ENCODE measurements around the gene BIN1.

The BIN1 gene

DNA sequence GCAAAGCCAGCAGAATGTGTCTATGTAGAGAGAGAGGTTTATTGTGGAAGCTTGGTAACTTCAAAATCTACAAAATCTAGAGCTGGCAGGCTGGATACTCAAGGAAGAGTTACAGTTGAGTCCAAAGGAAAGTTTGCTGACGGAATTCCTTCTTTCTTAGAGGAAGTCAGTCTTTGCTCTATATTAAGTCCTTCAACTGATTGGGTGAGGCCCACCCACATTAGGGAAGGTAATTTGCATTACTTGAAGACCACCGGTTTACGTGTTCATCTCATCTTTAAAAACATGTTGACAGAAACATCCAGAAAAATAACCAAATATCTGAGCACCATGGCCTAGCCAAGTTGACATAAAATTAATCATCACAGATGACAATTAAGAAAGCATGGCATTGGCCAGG is 106.8 kb downstream of the BIN1 start:
- DNase-seq (ENCODE audit: extremely low spot score) = no peak
- CTCF ChIA-PET = no interaction called here
- TF ChIP-seq, protein P1, sequence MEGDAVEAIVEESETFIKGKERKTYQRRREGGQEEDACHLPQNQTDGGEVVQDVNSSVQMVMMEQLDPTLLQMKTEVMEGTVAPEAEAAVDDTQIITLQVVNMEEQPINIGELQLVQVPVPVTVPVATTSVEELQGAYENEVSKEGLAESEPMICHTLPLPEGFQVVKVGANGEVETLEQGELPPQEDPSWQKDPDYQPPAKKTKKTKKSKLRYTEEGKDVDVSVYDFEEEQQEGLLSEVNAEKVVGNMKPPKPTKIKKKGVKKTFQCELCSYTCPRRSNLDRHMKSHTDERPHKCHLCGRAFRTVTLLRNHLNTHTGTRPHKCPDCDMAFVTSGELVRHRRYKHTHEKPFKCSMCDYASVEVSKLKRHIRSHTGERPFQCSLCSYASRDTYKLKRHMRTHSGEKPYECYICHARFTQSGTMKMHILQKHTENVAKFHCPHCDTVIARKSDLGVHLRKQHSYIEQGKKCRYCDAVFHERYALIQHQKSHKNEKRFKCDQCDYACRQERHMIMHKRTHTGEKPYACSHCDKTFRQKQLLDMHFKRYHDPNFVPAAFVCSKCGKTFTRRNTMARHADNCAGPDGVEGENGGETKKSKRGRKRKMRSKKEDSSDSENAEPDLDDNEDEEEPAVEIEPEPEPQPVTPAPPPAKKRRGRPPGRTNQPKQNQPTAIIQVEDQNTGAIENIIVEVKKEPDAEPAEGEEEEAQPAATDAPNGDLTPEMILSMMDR (IDR thresholded peaks at IDR 0.05; ENCODE audit: control extremely low read depth, extremely low read depth, low read depth, missing control alignments) = no peak
- POLR2A ChIA-PET = no interaction called here

DNA sequence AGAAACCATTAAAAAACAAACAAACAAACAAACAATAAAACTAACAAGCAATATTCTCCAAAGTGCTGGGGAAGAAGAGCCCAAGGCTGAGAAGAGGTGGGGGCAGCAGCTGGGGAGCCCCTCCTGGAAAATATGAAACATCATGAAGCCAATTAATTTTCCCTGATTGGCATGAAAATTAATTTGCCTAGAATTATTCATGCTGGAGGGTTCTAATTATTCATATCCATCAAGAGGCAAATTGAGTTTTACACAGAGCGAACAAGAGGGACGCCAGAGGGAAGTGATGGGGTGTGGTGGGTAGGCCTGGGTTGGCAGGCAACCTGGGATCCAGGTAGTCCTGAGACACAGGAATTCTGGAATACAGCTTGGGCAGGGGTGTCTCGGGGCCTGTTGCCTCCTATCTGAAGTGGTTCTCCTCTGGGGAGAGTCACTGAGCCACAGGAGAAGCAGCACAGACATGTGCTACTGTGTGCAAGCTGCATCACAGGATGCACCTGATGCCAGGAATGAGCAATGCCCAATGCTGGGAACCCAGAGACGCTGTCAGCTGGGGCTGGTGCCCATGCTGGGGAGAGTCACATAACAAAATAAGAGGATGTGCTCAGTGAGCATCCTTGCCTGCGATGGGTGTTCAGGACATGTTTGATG is 107.7 kb downstream of the BIN1 start:
- CTCF ChIA-PET = interaction anchor here (1.2 to 1.5 kb wide), 2 partner anchors 14 to 52 kb away, joined by 3 to 5 read pairs; no protein-coding TSS in a partner anchor
- TF ChIP-seq, protein P1 (IDR thresholded peaks at IDR 0.05; ENCODE audit: control extremely low read depth, extremely low read depth, low read depth, missing control alignments) = no peak

DNA sequence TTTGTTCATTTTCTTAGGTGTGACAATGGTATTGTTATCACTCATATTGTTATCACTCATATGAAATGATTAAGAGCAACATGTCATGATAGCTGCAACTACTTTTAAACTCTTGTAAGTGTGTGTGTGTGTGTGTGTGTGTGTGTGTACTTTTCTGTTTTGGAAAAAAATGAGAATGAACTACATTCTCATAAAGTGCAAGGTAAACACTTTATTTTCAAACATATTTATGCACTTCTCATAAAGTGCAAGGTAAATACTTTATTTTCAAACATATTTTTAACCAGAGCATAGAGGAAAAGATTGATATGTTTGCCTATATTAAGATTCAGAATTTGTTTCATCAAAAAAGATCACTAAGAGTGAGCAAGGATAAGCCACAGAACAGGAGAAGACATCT is 108.5 kb downstream of the BIN1 start:
- ChIA-PET CTCF (interaction anchor here (1.2 to 1.5 kb wide), 2 partner anchors 13 to 53 kb away, joined by 3 to 5 read pairs; no protein-coding TSS in a partner anchor), POLR2A (no interaction called here)
- TF ChIP-seq, protein P1 (IDR thresholded peaks at IDR 0.05; ENCODE audit: control extremely low read depth, extremely low read depth, low read depth, missing control alignments) = no peak

More for the DNA sequence above, 107.7 kb downstream of the BIN1 start:
- POLR2A ChIA-PET = no interaction called here
- DNase-seq (ENCODE audit: extremely low spot score) = no peak

More for the DNA sequence above, 108.5 kb downstream of the BIN1 start:
- DNase-seq (ENCODE audit: extremely low spot score) = no peak
